ENCODE data around the gene VLDLR.
"Not testable (repeated sequence)": the region's sequence is repeated elsewhere in the genome, so short reads cannot be mapped to it uniquely, and the experiment has no call there.

The VLDLR gene

GRCh38 chr9:2691626-2692025, 70.0 kb downstream of the VLDLR start:
- Histone ChIP-seq H3K27ac (ENCODE audit: low read depth, low read length) (no peak overlapping the region), H3K4me1 (ENCODE audit: insufficient read depth, low read length) (no peaks in the 10 kb centered on the region), H3K36me3 (ENCODE audit: insufficient read depth, low read length) (no peaks in the 10 kb centered on the region), H3K9me3 (ENCODE audit: low read length) (no peaks in the 10 kb centered on the region), H3K9ac (ENCODE audit: low read length) (no peak overlapping the region), H3K4me3 (ENCODE audit: low read depth in 1 of 2, low read length in 2 of 2) (no peak overlapping the region), H3K27me3 (ENCODE audit: control insufficient read depth in 1 of 2, insufficient read depth in 2 of 2, low read length in 2 of 2) (no peaks in the 10 kb centered on the region)

- H3K9ac ChIP-seq (ENCODE audit: low read length): no peak overlapping the region
- H3K9me3 ChIP-seq (ENCODE audit: low read length): no peaks in the 10 kb centered on the region
- no peak overlapping the region for H3K27ac ChIP-seq (ENCODE audit: low read depth, low read length)
- H3K4me3 ChIP-seq (ENCODE audit: low read depth in 1 of 2, low read length in 2 of 2): no peak overlapping the region
- H3K27me3 ChIP-seq (ENCODE audit: control insufficient read depth in 1 of 2, insufficient read depth in 2 of 2, low read length in 2 of 2): no peaks in the 10 kb centered on the region
- H3K4me1 ChIP-seq (ENCODE audit: insufficient read depth, low read length): no peaks in the 10 kb centered on the region
- no peaks in the 10 kb centered on the region for H3K36me3 ChIP-seq (ENCODE audit: insufficient read depth, low read length)
Observed at GRCh38 chr9:2693056-2693455, 71.5 kb downstream of the VLDLR start.

- no peak overlapping the region for H3K9ac ChIP-seq (ENCODE audit: low read length)
- no peaks in the 10 kb centered on the region for H3K4me1 ChIP-seq (ENCODE audit: insufficient read depth, low read length)
- no peaks in the 10 kb centered on the region for H3K36me3 ChIP-seq (ENCODE audit: insufficient read depth, low read length)
- H3K27me3 ChIP-seq (ENCODE audit: control insufficient read depth in 1 of 2, insufficient read depth in 2 of 2, low read length in 2 of 2): no peaks in the 10 kb centered on the region
- no peaks in the 10 kb centered on the region for H3K9me3 ChIP-seq (ENCODE audit: low read length)
- H3K4me3 ChIP-seq (ENCODE audit: low read depth in 1 of 2, low read length in 2 of 2): no peak overlapping the region
- H3K27ac ChIP-seq (ENCODE audit: low read depth, low read length): no peak overlapping the region
Observed at GRCh38 chr9:2697492-2697891, 75.9 kb downstream of the VLDLR start.

GRCh38 chr9:2700398-2700797, 78.8 kb downstream of the VLDLR start:
- Histone ChIP-seq H3K9me3 (ENCODE audit: low read length) (no peaks in the 10 kb centered on the region), H3K27me3 (ENCODE audit: control insufficient read depth in 1 of 2, insufficient read depth in 2 of 2, low read length in 2 of 2) (no peaks in the 10 kb centered on the region), H3K36me3 (ENCODE audit: insufficient read depth, low read length) (no peaks in the 10 kb centered on the region), H3K27ac (ENCODE audit: low read depth, low read length) (no peak overlapping the region), H3K9ac (ENCODE audit: low read length) (no peak overlapping the region), H3K4me1 (ENCODE audit: insufficient read depth, low read length) (no peaks in the 10 kb centered on the region), H3K4me3 (ENCODE audit: low read depth in 1 of 2, low read length in 2 of 2) (no peak overlapping the region)

- Histone ChIP-seq H3K27me3 (ENCODE audit: control insufficient read depth in 1 of 2, insufficient read depth in 2 of 2, low read length in 2 of 2) (no peaks in the 10 kb centered on the region), H3K4me1 (ENCODE audit: insufficient read depth, low read length) (no peaks in the 10 kb centered on the region), H3K4me3 (ENCODE audit: low read depth in 1 of 2, low read length in 2 of 2) (no peak overlapping the region), H3K9ac (ENCODE audit: low read length) (no peak overlapping the region), H3K36me3 (ENCODE audit: insufficient read depth, low read length) (no peaks in the 10 kb centered on the region), H3K27ac (ENCODE audit: low read depth, low read length) (no peak overlapping the region), H3K9me3 (ENCODE audit: low read length) (no peaks in the 10 kb centered on the region)
Observed at GRCh38 chr9:2700909-2701550, 79.4 kb downstream of the VLDLR start.

GRCh38 chr9:2704504-2704903, 82.9 kb downstream of the VLDLR start:
- no peak overlapping the region for H3K4me3 ChIP-seq (ENCODE audit: low read depth in 1 of 2, low read length in 2 of 2)
- no peak overlapping the region for H3K9ac ChIP-seq (ENCODE audit: low read length)
- no peaks in the 10 kb centered on the region for H3K27me3 ChIP-seq (ENCODE audit: control insufficient read depth in 1 of 2, insufficient read depth in 2 of 2, low read length in 2 of 2)
- H3K9me3 ChIP-seq (ENCODE audit: low read length): no peaks in the 10 kb centered on the region
- no peaks in the 10 kb centered on the region for H3K36me3 ChIP-seq (ENCODE audit: insufficient read depth, low read length)
- no peak overlapping the region for H3K27ac ChIP-seq (ENCODE audit: low read depth, low read length)
- H3K4me1 ChIP-seq (ENCODE audit: insufficient read depth, low read length): no peaks in the 10 kb centered on the region

- not testable (repeated sequence) for H3K9me3 ChIP-seq (ENCODE audit: low read length); H3K36me3 ChIP-seq (ENCODE audit: insufficient read depth, low read length); H3K27ac ChIP-seq (ENCODE audit: low read depth, low read length); H3K27me3 ChIP-seq (ENCODE audit: control insufficient read depth in 1 of 2, insufficient read depth in 2 of 2, low read length in 2 of 2); H3K4me1 ChIP-seq (ENCODE audit: insufficient read depth, low read length); H3K9ac ChIP-seq (ENCODE audit: low read length); H3K4me3 ChIP-seq (ENCODE audit: low read depth in 1 of 2, low read length in 2 of 2)
Observed at GRCh38 chr9:2707256-2707655, 85.7 kb downstream of the VLDLR start.

Measured in muscle layer of colon (tissue), 2 donors.